ENCODE measurements around the gene ACKR3.

ACKR3 gene

DNA sequence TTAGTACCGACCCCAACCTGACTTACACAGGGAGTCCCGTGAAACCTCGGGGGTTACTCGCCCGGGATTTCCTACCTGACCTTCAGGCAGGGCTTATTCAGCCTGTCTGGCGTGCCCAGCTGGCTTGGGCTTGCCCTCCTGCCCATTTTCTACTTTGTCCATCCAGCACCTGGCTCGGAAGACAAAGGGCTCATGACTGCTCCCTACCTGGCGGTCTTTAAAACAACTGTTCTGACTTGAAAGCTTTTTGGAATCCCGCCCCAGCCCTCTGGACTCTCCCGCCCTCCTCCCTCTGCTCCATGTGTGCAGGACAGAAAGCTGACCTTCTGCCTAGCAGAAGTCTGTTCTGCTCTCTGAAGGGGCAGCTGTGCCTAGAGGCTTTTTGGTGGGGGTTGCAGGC, 43.1 kb downstream of the ACKR3 start:
- TF ChIP-seq, protein P1, sequence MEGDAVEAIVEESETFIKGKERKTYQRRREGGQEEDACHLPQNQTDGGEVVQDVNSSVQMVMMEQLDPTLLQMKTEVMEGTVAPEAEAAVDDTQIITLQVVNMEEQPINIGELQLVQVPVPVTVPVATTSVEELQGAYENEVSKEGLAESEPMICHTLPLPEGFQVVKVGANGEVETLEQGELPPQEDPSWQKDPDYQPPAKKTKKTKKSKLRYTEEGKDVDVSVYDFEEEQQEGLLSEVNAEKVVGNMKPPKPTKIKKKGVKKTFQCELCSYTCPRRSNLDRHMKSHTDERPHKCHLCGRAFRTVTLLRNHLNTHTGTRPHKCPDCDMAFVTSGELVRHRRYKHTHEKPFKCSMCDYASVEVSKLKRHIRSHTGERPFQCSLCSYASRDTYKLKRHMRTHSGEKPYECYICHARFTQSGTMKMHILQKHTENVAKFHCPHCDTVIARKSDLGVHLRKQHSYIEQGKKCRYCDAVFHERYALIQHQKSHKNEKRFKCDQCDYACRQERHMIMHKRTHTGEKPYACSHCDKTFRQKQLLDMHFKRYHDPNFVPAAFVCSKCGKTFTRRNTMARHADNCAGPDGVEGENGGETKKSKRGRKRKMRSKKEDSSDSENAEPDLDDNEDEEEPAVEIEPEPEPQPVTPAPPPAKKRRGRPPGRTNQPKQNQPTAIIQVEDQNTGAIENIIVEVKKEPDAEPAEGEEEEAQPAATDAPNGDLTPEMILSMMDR (IDR thresholded peaks at IDR 0.05; ENCODE audit: insufficient read depth, low read depth, low read length, missing control alignments): no peak
- no peak overlapping the region for H3K4me3 ChIP-seq (ENCODE audit: low read depth, low read length)
- DNase-seq (ENCODE audit: low read depth): no peak

DNA sequence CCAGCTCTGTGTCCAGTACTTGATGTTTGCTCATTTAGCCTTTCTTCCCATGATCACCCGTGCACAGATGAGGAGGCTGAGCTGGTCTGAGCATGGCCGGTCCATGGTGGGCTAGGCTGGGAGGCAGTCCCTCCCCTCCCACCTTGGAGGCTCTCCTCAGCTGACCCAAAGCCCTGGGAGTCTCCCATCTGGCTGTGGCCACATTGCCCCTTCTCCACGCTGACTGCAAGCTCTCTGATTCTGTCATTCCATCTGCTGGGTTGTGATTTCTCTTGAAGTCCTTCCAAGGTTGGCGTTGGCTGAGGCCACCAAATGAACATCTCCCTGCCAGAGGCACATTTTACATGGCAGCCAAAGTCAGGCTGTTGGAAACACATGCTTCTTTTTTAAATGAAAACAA, 44.0 kb downstream of the ACKR3 start:
- TF ChIP-seq, protein P1 (IDR thresholded peaks at IDR 0.05; ENCODE audit: insufficient read depth, low read depth, low read length, missing control alignments): no peak
- no peak for DNase-seq (ENCODE audit: low read depth)
- H3K4me3 ChIP-seq (ENCODE audit: low read depth, low read length): no peak overlapping the region

DNA sequence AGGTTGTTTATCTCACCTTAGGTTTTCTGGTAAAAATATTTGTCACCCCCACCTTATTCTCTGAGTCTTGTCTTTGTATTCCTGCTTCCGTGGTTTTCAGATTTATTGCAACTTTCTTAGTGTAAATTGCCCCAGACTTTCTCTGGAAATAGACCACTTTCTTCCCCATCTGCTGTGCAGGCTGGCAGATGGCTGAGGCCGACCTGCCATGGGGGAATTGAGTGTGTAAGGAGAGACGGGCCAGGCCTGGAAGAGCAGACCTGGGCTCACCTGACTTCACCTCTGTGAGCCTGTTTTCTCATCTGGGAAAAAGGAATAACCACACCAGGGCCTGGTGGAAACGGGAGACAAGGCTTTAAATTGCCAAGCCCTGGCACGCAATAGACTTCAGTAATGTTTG, 44.9 kb downstream of the ACKR3 start:
- DNase-seq (ENCODE audit: low read depth): no peak
- TF ChIP-seq, protein P1 (IDR thresholded peaks at IDR 0.05; ENCODE audit: insufficient read depth, low read depth, low read length, missing control alignments): no peak
- H3K4me3 ChIP-seq (ENCODE audit: low read depth, low read length): no peak overlapping the region

DNA sequence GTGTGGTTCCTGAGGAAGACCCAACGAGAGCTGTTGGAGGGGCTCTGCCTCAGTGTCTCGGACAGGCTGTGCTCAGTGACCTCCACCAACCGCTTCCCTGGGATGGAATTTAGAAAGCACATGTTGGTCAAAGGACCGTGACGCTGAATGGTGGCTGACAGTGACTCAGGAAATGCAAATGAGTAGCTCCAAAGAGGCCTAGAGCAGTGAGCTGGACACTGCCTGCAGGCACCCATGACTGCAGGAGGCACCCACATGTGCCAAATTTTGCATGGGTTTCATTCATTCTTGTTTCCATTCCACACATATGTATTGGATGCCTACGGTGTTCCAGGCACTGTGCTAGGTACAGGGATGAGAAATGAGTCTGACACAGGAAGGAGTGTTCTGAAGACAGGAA, 46.4 kb downstream of the ACKR3 start:
- DNase-seq (ENCODE audit: low read depth): no peak
- H3K4me3 ChIP-seq (ENCODE audit: low read depth, low read length): no peak overlapping the region
- TF ChIP-seq, protein P1 (IDR thresholded peaks at IDR 0.05; ENCODE audit: insufficient read depth, low read depth, low read length, missing control alignments): no peak

DNA sequence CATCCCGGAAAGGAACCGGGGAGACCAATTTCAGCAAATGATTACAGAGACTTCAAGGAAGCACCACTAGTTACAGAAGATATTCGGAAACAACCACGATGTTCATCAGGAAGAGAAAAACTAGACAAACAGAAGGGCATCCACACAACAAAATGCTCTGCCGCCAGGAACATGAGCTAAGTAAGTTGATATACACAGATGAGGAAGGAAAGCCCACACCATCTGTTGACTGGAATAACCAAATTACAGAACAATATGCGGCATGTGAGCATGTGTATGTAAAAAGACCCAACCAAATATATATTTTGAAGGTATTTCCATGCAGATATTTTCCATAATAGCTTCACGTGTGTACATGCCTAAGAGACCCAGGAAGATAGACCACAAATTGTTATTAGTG, 47.0 kb downstream of the ACKR3 start:
- TF ChIP-seq, protein P1 (IDR thresholded peaks at IDR 0.05; ENCODE audit: insufficient read depth, low read depth, low read length, missing control alignments): no peak

DNA sequence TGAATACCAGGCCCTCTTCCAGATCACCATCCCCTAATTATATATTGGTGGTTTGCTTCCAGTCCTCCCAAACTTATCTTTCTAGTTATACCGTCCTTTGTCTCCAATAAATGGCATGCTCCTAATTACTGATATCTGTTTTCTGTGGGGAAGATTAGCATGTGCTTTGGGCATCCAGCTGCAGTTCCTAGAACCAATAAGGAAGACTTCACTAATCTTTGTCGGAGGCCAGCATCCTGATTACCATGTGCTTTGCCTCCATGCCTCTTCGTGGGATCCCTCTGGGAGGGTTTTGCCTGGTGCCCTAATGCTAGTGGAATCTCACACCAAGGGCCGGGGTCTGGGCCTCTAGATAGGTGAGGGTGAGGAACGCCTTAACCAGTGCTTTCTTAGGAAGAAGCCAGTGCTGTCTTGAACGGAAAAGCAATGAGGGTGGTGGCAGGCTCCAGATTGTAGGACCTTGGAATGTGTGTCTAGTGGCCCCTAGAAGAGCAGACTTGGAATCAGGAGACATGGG, 47.7 kb downstream of the ACKR3 start:
- no peak overlapping the region for H3K4me3 ChIP-seq (ENCODE audit: low read depth, low read length)
- no peak for DNase-seq (ENCODE audit: low read depth)
- TF ChIP-seq, protein P1 (IDR thresholded peaks at IDR 0.05; ENCODE audit: insufficient read depth, low read depth, low read length, missing control alignments): no peak

More for the DNA sequence above, 47.0 kb downstream of the ACKR3 start:
- no peak overlapping the region for H3K4me3 ChIP-seq (ENCODE audit: low read depth, low read length)
- DNase-seq (ENCODE audit: low read depth): no peak

DNA sequence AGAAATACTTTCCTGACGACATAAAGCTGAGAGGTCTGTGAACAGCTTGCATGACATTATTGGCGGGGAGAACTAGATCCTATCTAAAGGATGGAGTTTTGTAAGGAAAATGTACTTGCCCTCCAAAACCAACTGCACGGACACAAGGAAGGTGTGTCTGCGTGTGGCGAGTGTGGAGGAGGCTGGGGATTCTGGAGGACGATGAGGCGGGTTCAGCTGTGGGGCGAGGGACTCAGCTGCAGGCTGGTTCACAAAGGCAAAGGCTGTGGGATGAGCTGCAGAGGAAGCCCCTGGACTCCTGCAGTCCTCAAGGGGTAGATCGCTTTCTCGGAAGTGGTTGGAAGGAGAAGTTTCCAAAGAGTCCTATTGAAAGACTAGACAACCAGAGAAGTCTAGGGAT, 48.2 kb downstream of the ACKR3 start:
- DNase-seq (ENCODE audit: low read depth): no peak
- TF ChIP-seq, protein P1 (IDR thresholded peaks at IDR 0.05; ENCODE audit: insufficient read depth, low read depth, low read length, missing control alignments): no peak
- H3K4me3 ChIP-seq (ENCODE audit: low read depth, low read length): no peak overlapping the region

Measured in GM12865 (cell line).